ENCODE measurements around the gene HOOK2.

Gene HOOK2

DNA sequence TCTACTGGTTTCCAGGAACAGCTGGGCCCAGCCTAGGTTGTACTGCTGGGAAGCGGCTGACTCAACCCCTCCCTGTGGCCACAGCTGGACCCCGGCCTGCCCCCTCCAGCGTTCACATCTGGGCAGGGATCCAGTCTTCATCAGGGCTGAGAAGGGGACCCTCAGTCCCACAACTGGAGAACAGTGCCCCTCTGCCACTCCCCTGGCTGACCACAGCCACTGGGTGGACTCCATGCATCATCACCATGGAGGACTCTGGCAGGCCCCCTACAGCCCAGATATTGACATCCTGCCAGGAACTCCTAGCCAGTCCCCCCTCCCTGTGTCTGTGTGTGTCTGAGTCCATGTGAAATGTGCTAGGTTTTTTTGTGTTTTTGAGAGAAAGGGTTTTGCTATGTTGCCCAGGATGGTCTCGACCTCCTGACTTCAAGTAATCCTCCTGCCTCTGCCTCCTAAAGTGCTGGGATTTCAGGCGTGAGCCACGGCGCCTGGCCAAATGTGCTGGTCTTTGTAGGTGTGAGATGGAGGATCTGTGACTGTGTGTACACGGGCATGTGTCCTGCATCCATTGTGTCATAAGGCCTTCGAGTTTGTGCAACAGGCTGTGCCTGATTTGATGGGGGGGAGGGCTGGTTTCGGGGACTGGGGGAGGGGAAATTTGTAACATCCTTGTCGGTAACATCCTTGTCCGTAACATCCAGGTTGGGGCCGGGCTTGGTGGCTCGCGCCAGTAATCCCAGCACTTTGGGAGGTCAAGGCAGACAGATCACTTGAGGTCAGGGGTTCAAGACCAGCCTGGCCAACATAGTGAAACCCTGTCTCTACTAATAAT lies 4.0 kb upstream of the HOOK2 start (continued):
- TF ChIP-seq, protein P1, sequence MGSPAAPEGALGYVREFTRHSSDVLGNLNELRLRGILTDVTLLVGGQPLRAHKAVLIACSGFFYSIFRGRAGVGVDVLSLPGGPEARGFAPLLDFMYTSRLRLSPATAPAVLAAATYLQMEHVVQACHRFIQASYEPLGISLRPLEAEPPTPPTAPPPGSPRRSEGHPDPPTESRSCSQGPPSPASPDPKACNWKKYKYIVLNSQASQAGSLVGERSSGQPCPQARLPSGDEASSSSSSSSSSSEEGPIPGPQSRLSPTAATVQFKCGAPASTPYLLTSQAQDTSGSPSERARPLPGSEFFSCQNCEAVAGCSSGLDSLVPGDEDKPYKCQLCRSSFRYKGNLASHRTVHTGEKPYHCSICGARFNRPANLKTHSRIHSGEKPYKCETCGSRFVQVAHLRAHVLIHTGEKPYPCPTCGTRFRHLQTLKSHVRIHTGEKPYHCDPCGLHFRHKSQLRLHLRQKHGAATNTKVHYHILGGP (tag by site-specific recombination; IDR thresholded peaks at IDR 0.05): no peak
- peak; percentile 80 for TF ChIP-seq ZIC2 (tag by site-specific recombination; IDR thresholded peaks at IDR 0.05)
- no peak for TF ChIP-seq YY2 (tag by site-specific recombination; IDR thresholded peaks at IDR 0.05)
- TF ChIP-seq, protein P2, sequence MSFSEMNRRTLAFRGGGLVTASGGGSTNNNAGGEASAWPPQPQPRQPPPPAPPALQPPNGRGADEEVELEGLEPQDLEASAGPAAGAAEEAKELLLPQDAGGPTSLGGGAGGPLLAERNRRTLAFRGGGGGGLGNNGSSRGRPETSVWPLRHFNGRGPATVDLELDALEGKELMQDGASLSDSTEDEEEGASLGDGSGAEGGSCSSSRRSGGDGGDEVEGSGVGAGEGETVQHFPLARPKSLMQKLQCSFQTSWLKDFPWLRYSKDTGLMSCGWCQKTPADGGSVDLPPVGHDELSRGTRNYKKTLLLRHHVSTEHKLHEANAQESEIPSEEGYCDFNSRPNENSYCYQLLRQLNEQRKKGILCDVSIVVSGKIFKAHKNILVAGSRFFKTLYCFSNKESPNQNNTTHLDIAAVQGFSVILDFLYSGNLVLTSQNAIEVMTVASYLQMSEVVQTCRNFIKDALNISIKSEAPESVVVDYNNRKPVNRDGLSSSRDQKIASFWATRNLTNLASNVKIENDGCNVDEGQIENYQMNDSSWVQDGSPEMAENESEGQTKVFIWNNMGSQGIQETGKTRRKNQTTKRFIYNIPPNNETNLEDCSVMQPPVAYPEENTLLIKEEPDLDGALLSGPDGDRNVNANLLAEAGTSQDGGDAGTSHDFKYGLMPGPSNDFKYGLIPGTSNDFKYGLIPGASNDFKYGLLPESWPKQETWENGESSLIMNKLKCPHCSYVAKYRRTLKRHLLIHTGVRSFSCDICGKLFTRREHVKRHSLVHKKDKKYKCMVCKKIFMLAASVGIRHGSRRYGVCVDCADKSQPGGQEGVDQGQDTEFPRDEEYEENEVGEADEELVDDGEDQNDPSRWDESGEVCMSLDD (tag by site-specific recombination; IDR thresholded peaks at IDR 0.05): no peak
- TF ChIP-seq, protein P3, sequence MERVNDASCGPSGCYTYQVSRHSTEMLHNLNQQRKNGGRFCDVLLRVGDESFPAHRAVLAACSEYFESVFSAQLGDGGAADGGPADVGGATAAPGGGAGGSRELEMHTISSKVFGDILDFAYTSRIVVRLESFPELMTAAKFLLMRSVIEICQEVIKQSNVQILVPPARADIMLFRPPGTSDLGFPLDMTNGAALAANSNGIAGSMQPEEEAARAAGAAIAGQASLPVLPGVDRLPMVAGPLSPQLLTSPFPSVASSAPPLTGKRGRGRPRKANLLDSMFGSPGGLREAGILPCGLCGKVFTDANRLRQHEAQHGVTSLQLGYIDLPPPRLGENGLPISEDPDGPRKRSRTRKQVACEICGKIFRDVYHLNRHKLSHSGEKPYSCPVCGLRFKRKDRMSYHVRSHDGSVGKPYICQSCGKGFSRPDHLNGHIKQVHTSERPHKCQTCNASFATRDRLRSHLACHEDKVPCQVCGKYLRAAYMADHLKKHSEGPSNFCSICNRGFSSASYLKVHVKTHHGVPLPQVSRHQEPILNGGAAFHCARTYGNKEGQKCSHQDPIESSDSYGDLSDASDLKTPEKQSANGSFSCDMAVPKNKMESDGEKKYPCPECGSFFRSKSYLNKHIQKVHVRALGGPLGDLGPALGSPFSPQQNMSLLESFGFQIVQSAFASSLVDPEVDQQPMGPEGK (tag by site-specific recombination; IDR thresholded peaks at IDR 0.05): peak; percentile 72
- TF ChIP-seq MYNN (tag by site-specific recombination; IDR thresholded peaks at IDR 0.05; ENCODE audit: borderline replicate concordance): no peak
- TF ChIP-seq ZNF211 (tag by site-specific recombination; IDR thresholded peaks at IDR 0.05; ENCODE audit: low read depth): no peak
- TF ChIP-seq, protein P4, sequence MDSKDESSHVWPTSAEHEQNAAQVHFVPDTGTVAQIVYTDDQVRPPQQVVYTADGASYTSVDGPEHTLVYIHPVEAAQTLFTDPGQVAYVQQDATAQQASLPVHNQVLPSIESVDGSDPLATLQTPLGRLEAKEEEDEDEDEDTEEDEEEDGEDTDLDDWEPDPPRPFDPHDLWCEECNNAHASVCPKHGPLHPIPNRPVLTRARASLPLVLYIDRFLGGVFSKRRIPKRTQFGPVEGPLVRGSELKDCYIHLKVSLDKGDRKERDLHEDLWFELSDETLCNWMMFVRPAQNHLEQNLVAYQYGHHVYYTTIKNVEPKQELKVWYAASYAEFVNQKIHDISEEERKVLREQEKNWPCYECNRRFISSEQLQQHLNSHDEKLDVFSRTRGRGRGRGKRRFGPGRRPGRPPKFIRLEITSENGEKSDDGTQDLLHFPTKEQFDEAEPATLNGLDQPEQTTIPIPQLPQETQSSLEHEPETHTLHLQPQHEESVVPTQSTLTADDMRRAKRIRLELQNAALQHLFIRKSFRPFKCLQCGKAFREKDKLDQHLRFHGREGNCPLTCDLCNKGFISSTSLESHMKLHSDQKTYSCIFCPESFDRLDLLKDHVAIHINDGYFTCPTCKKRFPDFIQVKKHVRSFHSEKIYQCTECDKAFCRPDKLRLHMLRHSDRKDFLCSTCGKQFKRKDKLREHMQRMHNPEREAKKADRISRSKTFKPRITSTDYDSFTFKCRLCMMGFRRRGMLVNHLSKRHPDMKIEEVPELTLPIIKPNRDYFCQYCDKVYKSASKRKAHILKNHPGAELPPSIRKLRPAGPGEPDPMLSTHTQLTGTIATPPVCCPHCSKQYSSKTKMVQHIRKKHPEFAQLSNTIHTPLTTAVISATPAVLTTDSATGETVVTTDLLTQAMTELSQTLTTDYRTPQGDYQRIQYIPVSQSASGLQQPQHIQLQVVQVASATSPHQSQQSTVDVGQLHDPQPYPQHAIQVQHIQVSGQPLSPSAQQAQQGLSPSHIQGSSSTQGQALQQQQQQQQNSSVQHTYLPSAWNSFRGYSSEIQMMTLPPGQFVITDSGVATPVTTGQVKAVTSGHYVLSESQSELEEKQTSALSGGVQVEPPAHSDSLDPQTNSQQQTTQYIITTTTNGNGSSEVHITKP (tag by site-specific recombination; IDR thresholded peaks at IDR 0.05): no peak
- no peak for TF ChIP-seq ZNF501 (tag by site-specific recombination; IDR thresholded peaks at IDR 0.05)
- TF ChIP-seq, protein P5, sequence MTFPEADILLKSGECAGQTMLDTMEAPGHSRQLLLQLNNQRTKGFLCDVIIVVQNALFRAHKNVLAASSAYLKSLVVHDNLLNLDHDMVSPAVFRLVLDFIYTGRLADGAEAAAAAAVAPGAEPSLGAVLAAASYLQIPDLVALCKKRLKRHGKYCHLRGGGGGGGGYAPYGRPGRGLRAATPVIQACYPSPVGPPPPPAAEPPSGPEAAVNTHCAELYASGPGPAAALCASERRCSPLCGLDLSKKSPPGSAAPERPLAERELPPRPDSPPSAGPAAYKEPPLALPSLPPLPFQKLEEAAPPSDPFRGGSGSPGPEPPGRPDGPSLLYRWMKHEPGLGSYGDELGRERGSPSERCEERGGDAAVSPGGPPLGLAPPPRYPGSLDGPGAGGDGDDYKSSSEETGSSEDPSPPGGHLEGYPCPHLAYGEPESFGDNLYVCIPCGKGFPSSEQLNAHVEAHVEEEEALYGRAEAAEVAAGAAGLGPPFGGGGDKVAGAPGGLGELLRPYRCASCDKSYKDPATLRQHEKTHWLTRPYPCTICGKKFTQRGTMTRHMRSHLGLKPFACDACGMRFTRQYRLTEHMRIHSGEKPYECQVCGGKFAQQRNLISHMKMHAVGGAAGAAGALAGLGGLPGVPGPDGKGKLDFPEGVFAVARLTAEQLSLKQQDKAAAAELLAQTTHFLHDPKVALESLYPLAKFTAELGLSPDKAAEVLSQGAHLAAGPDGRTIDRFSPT (tag by site-specific recombination; IDR thresholded peaks at IDR 0.05): no peak
- no peak for TF ChIP-seq RBAK (tag by site-specific recombination; IDR thresholded peaks at IDR 0.05)

DNA sequence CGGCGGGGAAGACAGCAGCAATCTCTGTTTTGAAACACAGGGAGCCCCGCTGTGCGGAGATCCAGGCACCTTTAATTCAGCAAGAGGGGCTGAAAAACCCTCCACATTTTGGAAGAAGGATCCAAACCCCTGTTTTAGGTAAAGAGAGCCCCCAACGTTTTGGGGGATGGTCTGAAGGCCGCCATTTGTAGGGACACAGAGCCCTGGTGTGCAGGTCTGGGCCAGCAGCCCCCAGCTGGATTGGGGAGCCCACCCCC lies 3.5 kb upstream of the HOOK2 start:
- peaks cover 6% of the 10 kb centered on the region; the same call in 1 of the 2 replicates for H3K4me1 ChIP-seq (ENCODE audit: control insufficient read depth, insufficient read depth, low read length)
- H3K4me3 ChIP-seq (ENCODE audit: low read depth, low read length): no peak overlapping the region
- H3K9me3 ChIP-seq (ENCODE audit: control insufficient read depth, insufficient read depth, low read depth, low read length): no peaks in the 10 kb centered on the region
- no peaks in the 10 kb centered on the region for H3K36me3 ChIP-seq (ENCODE audit: control insufficient read depth in 2 of 2, insufficient read depth in 1 of 2, low read length in 2 of 2)
- ChIA-PET CTCF (interaction anchor here (0.7 to 11.4 kb wide), 9 partner anchors 13 to 243 kb away, joined by 3 to 234 read pairs (median 5); partner anchors contain the start of genes JUNB, PRDX2 and THSD8), POLR2A (interaction anchor here (3.3 kb wide), 1 partner anchor 14 kb away, joined by 42 read pairs; the partner anchor contains the start of gene JUNB)
- no peak overlapping the region for H3K27ac ChIP-seq (ENCODE audit: extremely low read depth, low read depth, low read length)
- TF ChIP-seq, protein P4 (tag by site-specific recombination; IDR thresholded peaks at IDR 0.05): peak; percentile 89
- TF ChIP-seq ZNF133 (tag by site-specific recombination; IDR thresholded peaks at IDR 0.05) (no peak), SP3 (tag by site-specific recombination; IDR thresholded peaks at IDR 0.05) (no peak), ZNF521 (tag by site-specific recombination; IDR thresholded peaks at IDR 0.05) (no peak), ZNF175 (tag by site-specific recombination; IDR thresholded peaks at IDR 0.05) (no peak), GLIS1 (tag by site-specific recombination; IDR thresholded peaks at IDR 0.05) (no peak)

All from HEK293 (cell line).